Right cardiac atrium (tissue), 5 donors: ENCODE measurements around the gene PJA1. TPM values are rescaled to one million over a fixed set of nuclear protein-coding genes. Genes with fewer than 3 reads are reported as not detected.

ENCODE experiments used
- ATAC-seq, 2 donors: fragments of 200-7000 bp; cut with Tn5 transposase; one replicate each; pipeline versions ENCODE4 v1.8.0 to v1.9.1; 2020; ENCODE audit warnings: moderate library complexity in 2 of 2, mild to moderate bottlenecking in 1 of 2
- DNase-seq, 3 donors: peaks; one replicate each; pipeline ENCODE4 v3.0.0-alpha.2; 2020
- H3K27ac ChIP-seq: one replicate; pipeline ENCODE4 v1.5.1; 2013; ENCODE audit warnings: mild to moderate bottlenecking, low read length, control low read depth, moderate library complexity
- H3K27me3 ChIP-seq: one replicate; pipeline ENCODE4 v1.6.1; 2013; ENCODE audit not compliant: control insufficient read depth, insufficient read depth
- H3K4me1 ChIP-seq: one replicate; pipeline ENCODE4 v1.6.1; 2013; ENCODE audit warnings: low read length; ENCODE audit not compliant: control insufficient read depth, insufficient read depth
- H3K4me3 ChIP-seq: one replicate; pipeline ENCODE4 v1.5.1; 2013; ENCODE audit warnings: low read length, control low read depth
- H3K9me3 ChIP-seq: one replicate; pipeline ENCODE4 v1.6.1; 2013; ENCODE audit warnings: low read length; ENCODE audit not compliant: control insufficient read depth
- WGBS: extraction: QIAGEN DNeasy Blood & Tissue Kit; methylation state at CpG from one replicate; pipeline ENCODE4 v1.1.7; 2013; 5-methylcytosine and 5-hydroxymethylcytosine counted together
- intact Hi-C, 4 donors: fragments of 100-400 bp; cut with DNase I; formaldehyde crosslinking; loops; one replicate each; pipeline versions ENCODE4 v1.11.0 to v1.14.0; 2022 to 2023
- polyA plus RNA-seq: library from polyadenylated mRNA; stranded (reverse); fragments of 200-250 nt; gene quantifications from one replicate; pipeline ENCODE4 v1.2.3, GENCODE V29; 2013
- total RNA-seq, 4 donors: library from RNA; stranded (reverse); fragmentation: NEBNext Ultra II Directional; extraction: Animal tissue kit (Norgen Biotek cat#: 25700); gene quantifications; one replicate each; pipeline ENCODE4 v1.2.1, GENCODE V29; 2021
- donor health status: healthy with polysubstance abuse.
- donor health status: DM: no; HTN: yes; CAD: no.
- donor health status: DM: no; HTN: no; CAD: no.
- donor health status: DM: no; HTN: yes; CAD: no; lungs with severe emphysema.
- donor health status: DM: yes; HTN: yes; CAD: no.

Gene PJA1
- total and polyA plus RNA-seq, 5 donors, result 12.3 to 20.8 (median 17.0) TPM

- DNase-seq (no peak), ATAC-seq (no peak)
- Histone ChIP-seq H3K4me1 (no peaks in the 10 kb centered on the region), H3K9me3 (no peaks in the 10 kb centered on the region), H3K27me3 (no peaks in the 10 kb centered on the region), H3K27ac (no peak overlapping the region), H3K4me3 (no peak overlapping the region)
- 97% methylated on average over 3 of the region's 3 CpGs for WGBS
- intact Hi-C loops, result no loop called here
Observed at GRCh38 chrX:69127466-69127865, 37.8 kb downstream of the PJA1 start.

- ATAC-seq (no peak), DNase-seq (no peak)
- Histone ChIP-seq H3K4me3 (no peak overlapping the region), H3K9me3 (no peaks in the 10 kb centered on the region), H3K27ac (no peak overlapping the region), H3K4me1 (no peaks in the 10 kb centered on the region), H3K27me3 (no peaks in the 10 kb centered on the region)
- intact Hi-C loops, result no loop called here
- WGBS, result 64% methylated on average over 5 of the region's 5 CpGs
Observed at GRCh38 chrX:69126642-69127041, 38.6 kb downstream of the PJA1 start.

- no peak overlapping the region for H3K27ac ChIP-seq
- intact Hi-C loops, result no loop called here
- WGBS, result 94% methylated on average over 5 of the region's 5 CpGs
Observed at GRCh38 chrX:69125094-69125493, 40.2 kb downstream of the PJA1 start.

GRCh38 chrX:69124108-69124507, 41.1 kb downstream of the PJA1 start:
- no peak for DNase-seq
- Histone ChIP-seq H3K27ac (no peak overlapping the region), H3K4me3 (no peak overlapping the region), H3K27me3 (no peaks in the 10 kb centered on the region), H3K9me3 (no peaks in the 10 kb centered on the region), H3K4me1 (no peaks in the 10 kb centered on the region)
- no peak for ATAC-seq
- WGBS, result 82% methylated on average over 3 of the region's 3 CpGs
- intact Hi-C loops, result no loop called here

More at GRCh38 chrX:69125094-69125493, 40.2 kb downstream of the PJA1 start:
- Histone ChIP-seq H3K4me1 (no peaks in the 10 kb centered on the region), H3K9me3 (no peaks in the 10 kb centered on the region), H3K4me3 (no peak overlapping the region), H3K27me3 (no peaks in the 10 kb centered on the region)
- DNase-seq, result no peak
- ATAC-seq, result no peak

- no peak for ATAC-seq
- DNase-seq, result no peak
- Histone ChIP-seq H3K27me3 (no peaks in the 10 kb centered on the region), H3K4me3 (no peak overlapping the region), H3K4me1 (no peaks in the 10 kb centered on the region), H3K9me3 (no peaks in the 10 kb centered on the region), H3K27ac (no peak overlapping the region)
- WGBS, result 89% methylated on average over 8 of the region's 8 CpGs
- intact Hi-C loops, result no loop called here
Observed at GRCh38 chrX:69123481-69123880, 41.8 kb downstream of the PJA1 start.

GRCh38 chrX:69121321-69122000, 43.8 kb downstream of the PJA1 start:
- ATAC-seq, result no peak
- DNase-seq, result no peak
- 77% methylated on average over 11 of the region's 11 CpGs for WGBS

GRCh38 chrX:69120476-69120875, 44.8 kb downstream of the PJA1 start:
- Histone ChIP-seq H3K4me3 (no peak overlapping the region), H3K27me3 (no peaks in the 10 kb centered on the region), H3K4me1 (peaks cover 2% of the 10 kb centered on the region), H3K27ac (no peak overlapping the region), H3K9me3 (no peaks in the 10 kb centered on the region)
- 98% methylated on average over 5 of the region's 5 CpGs for WGBS
- ATAC-seq (no peak), DNase-seq (no peak)
- intact Hi-C loops, result no loop called here

More at GRCh38 chrX:69121321-69122000, 43.8 kb downstream of the PJA1 start:
- H3K27me3 ChIP-seq, result no peaks in the 10 kb centered on the region
- intact Hi-C loops, result no loop called here
- H3K4me1 ChIP-seq, result no peaks in the 10 kb centered on the region
- H3K27ac ChIP-seq, result no peak overlapping the region
- H3K4me3 ChIP-seq, result no peak overlapping the region
- no peaks in the 10 kb centered on the region for H3K9me3 ChIP-seq

- H3K27ac ChIP-seq, result no peak overlapping the region
- no peaks in the 10 kb centered on the region for H3K27me3 ChIP-seq
- H3K4me3 ChIP-seq, result no peak overlapping the region
- peaks cover 2% of the 10 kb centered on the region for H3K4me1 ChIP-seq
- DNase-seq (no peak), ATAC-seq (no peak)
- 67% methylated on average over 2 of the region's 2 CpGs for WGBS
- intact Hi-C loops, result no loop called here
- no peaks in the 10 kb centered on the region for H3K9me3 ChIP-seq
Observed at GRCh38 chrX:69119122-69119521, 46.1 kb downstream of the PJA1 start.

- DNase-seq (no peak), ATAC-seq (peak; percentile 38 to 41)
- H3K27me3 ChIP-seq, result no peaks in the 10 kb centered on the region
- WGBS, result 51% methylated on average over 11 of the region's 11 CpGs
- peaks cover 2% of the 10 kb centered on the region for H3K4me1 ChIP-seq
- no peaks in the 10 kb centered on the region for H3K9me3 ChIP-seq
- H3K27ac ChIP-seq, result no peak overlapping the region
- intact Hi-C loops, result no loop called here
- no peak overlapping the region for H3K4me3 ChIP-seq
Observed at GRCh38 chrX:69117876-69118526, 47.3 kb downstream of the PJA1 start.

GRCh38 chrX:69116077-69116476, 49.2 kb downstream of the PJA1 start:
- H3K4me1 ChIP-seq, result peaks cover 2% of the 10 kb centered on the region
- 89% methylated on average over 6 of the region's 6 CpGs for WGBS
- H3K9me3 ChIP-seq, result no peaks in the 10 kb centered on the region
- no peak for DNase-seq
- H3K27me3 ChIP-seq, result no peaks in the 10 kb centered on the region
- no peak for ATAC-seq
- H3K4me3 ChIP-seq, result no peak overlapping the region
- no peak overlapping the region for H3K27ac ChIP-seq
- intact Hi-C loops, result no loop called here

GRCh38 chrX:69113723-69114122, 51.5 kb downstream of the PJA1 start:
- no peak for ATAC-seq

More at GRCh38 chrX:69113723-69114122, 51.5 kb downstream of the PJA1 start:
- Histone ChIP-seq H3K27ac (no peak overlapping the region), H3K27me3 (no peaks in the 10 kb centered on the region), H3K9me3 (no peaks in the 10 kb centered on the region), H3K4me1 (peaks cover 2% of the 10 kb centered on the region), H3K4me3 (no peak overlapping the region)
- no peak for DNase-seq
- intact Hi-C loops, result no loop called here
